ENCODE measurements around the gene PPIF.
"Not testable (repeated sequence)": the region's sequence is repeated elsewhere in the genome, so short reads cannot be mapped to it uniquely, and the experiment has no call there.

PPIF gene

DNA sequence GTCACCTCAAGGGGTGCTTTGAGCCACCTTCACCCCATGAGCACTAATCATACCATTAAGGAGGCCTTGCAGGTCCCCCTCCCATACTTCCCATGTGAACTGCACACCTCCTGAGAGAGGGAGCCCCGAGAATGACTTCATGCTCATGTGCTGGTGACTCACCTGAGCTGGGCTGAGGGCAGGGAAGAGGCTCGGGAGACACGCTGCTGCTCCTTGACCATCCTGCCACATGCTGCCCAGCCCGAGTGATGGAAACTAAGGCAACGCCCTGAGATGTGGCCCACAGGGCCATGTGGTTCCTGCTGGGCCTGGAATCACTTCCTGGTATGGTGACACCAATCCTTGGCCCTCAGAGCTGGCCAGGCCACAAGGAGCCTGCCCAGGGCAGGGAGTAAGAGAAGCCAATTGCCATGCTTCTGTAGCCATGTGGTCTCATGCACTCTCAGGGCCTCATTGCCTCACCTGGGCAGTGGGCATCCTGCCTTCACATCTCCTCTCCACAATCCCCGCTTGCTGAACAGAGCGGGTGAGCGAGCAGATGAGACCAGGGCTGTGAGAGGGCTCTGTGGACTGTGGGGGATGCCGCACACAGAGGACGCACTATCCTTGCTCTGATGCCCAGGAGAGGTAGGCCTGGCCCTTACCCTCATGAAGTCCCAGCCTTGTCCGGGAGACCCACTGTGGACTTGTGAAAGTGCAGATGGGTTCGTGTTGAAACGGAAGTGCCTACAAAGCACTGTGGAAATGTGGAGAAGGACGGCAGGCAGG is 18.3 kb upstream of the PPIF start:
- FAIRE-seq, result no peak
- DNase-seq (ENCODE audit: extremely low spot score, insufficient read length, low read depth), result no peak

DNA sequence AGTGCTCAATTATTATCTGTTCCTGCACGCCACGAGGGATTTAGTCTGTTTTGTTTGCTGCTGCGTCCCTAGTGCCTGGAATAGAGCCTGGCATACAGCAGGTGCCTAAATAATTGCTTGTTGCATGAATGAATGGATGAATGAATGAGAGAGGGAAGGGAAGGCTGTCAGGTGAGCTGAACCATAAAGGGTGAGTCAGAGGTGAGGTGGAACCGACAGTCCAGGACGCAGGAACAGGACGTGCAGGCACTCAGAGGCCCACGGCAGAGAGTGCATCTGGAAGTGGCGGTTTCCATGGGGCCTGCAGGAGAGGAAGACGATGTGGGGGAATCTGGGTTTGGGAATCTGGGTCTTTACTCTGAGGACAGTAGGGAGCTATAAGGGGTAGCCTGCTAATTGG is 17.7 kb upstream of the PPIF start:
- no peak for DNase-seq (ENCODE audit: extremely low spot score, insufficient read length, low read depth)
- no peak for FAIRE-seq

DNA sequence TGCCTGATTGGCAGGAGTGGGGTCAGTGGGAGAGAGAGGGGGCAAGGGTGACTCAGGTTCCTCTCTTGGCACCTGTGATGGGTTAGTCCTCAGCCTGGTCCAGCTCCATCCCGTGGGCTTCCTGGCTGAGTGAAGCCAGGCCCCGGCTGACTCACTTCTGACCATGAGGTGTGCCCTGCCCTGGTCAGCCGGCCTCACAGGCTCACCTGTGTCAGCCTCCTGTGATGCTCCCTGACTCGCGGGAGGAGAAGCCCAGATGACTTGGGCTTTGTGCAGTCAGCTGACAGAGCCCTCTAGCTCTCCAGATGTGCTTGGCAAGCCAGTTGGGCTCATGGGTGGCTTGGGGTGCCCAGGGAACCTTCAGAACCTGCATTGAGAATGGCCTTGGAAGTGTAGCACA is 16.0 kb upstream of the PPIF start:
- FAIRE-seq, result no peak
- no peak for DNase-seq (ENCODE audit: extremely low spot score, insufficient read length, low read depth)

DNA sequence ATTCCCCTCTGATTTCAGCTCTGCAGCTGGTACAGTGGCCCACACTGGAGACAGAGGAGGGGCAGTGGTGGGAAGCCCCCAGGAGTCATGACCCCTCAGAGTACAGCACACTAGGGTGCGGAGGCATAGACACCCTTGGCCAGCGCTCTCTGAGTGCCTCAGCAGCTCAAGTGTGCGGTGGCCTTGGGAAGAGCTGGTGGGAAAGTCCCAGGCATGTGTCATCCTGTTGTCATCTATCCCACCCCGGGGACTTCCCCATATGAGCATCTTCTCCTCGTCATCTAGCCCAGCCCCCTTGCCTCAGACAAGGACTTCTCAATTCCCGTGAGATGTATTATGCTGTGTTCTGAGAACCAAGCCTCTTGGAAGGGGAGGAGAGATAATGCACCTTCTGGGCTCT is 15.6 kb upstream of the PPIF start:
- peak; percentile 86 for FAIRE-seq
- DNase-seq (ENCODE audit: extremely low spot score, insufficient read length, low read depth), result no peak

DNA sequence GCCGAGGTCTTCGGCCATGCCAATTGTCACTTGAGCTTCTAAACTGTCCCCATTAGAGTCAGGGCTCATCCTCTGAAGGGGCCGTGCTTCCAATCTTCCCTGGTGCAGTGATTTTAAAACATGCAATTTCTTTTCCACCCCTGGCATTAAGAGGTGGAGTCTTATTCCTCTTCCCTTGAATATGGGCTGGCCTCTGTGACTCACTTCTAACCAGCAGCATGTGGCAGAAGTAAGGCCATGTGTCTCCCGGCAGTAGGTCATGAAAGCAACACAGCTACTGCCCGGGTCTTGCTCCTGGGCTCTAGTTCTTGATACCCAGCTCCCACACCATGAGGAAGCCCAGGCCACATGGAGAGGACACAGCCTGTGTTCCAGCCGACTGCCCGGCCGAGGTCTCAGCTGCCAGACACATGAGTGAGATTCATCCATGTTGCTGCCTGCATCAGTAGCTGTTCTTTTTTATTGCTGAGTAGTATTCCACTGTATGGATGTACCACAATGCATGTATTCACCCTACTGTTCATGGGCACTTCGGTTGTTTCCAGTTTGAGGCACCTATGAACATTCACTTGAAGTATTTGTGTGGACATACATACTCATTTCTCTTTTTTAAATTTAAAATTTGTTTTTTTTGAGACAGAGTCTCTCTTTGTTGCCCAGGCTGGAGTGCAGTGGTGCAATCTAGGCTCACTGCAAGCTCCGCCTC is 14.5 kb upstream of the PPIF start:
- not testable (repeated sequence) for FAIRE-seq; DNase-seq (ENCODE audit: extremely low spot score, insufficient read length, low read depth)

- DNase-seq (ENCODE audit: extremely low spot score, insufficient read length, low read depth) (no peak), FAIRE-seq (no peak)
Measured at GRCh38 chr10:79333513-79333912, 13.8 kb upstream of the PPIF start.

- DNase-seq (ENCODE audit: extremely low spot score, insufficient read length, low read depth), result no peak
- FAIRE-seq, result no peak
Measured at GRCh38 chr10:79334573-79334972, 12.7 kb upstream of the PPIF start.

GRCh38 chr10:79335094-79335469 is 12.2 kb upstream of the PPIF start:
- FAIRE-seq (no peak), DNase-seq (ENCODE audit: extremely low spot score, insufficient read length, low read depth) (no peak)

GRCh38 chr10:79335470-79336235 is 11.6 kb upstream of the PPIF start:
- DNase-seq (ENCODE audit: extremely low spot score, insufficient read length, low read depth) (no peak), FAIRE-seq (no peak)

DNA sequence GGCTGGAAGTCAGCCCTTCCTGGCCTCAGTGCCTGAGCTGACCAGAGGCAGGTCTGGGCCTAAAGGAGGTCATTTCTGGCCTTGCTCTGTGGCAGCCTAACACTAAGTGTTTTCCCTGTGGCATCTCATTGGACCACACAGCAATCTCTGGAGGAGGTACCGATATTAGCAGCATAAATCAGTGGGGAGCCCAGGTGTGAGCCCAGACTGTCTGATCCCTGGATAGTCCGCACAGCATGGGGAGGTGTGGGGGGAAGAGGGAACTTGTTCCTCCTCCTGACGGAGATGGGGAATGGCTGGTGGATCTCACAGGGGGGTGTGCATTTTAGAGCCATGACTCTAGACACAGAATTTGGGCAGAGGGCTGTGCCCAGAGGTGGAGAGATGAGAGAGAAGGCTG is 11.0 kb upstream of the PPIF start:
- no peak for DNase-seq (ENCODE audit: extremely low spot score, insufficient read length, low read depth)
- no peak for FAIRE-seq

DNA sequence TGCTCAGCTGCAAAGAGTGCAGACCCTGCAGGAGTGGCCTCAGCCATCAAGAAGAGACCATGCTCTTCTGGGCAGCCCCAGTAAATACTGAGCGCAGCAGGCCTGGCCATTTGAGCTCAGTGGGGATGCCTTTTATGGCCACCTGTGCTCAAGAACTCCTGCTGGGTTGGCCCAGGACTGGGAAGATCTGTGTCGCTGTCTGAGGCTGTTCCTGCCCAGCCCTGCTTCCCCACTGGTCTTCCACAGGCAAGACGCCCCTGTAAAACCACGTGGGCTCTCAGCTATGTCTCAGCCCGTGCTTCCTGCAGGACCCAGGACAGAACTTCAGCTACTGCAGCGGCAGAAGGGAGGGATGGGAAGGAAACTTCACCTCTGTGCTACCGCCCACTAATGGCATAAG is 10.5 kb upstream of the PPIF start:
- FAIRE-seq (no peak), DNase-seq (ENCODE audit: extremely low spot score, insufficient read length, low read depth) (no peak)

- DNase-seq (ENCODE audit: extremely low spot score, insufficient read length, low read depth); FAIRE-seq: not testable (repeated sequence)
Measured at GRCh38 chr10:79337783-79338469, 9.3 kb upstream of the PPIF start.

DNA sequence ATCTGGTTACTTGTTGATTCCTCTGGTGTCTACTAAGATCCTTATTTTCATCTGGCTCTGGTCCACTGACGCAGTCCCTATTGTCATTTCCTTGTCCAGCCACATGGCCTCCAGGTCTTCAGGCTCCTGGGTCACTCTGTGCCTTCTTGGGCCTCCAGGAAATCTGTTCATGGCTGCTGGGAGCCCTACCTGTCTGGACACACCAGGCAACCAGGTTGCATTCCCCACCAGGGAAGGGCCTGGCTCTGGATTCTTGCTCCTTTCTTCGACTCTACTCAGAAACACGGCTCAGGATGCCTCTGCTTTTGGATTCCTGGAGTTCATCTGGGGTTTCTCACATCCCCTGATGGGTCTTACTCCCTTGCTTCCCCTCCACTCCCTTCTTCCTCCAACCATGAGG is 8.0 kb upstream of the PPIF start:
- FAIRE-seq, result no peak
- no peak for DNase-seq (ENCODE audit: extremely low spot score, insufficient read length, low read depth)

GRCh38 chr10:79340646-79341244 is 6.5 kb upstream of the PPIF start:
- DNase-seq (ENCODE audit: extremely low spot score, insufficient read length, low read depth) (no peak), FAIRE-seq (no peak)

- FAIRE-seq (no peak), DNase-seq (ENCODE audit: extremely low spot score, insufficient read length, low read depth) (no peak)
Measured at GRCh38 chr10:79342295-79342761, 4.9 kb upstream of the PPIF start.

DNA sequence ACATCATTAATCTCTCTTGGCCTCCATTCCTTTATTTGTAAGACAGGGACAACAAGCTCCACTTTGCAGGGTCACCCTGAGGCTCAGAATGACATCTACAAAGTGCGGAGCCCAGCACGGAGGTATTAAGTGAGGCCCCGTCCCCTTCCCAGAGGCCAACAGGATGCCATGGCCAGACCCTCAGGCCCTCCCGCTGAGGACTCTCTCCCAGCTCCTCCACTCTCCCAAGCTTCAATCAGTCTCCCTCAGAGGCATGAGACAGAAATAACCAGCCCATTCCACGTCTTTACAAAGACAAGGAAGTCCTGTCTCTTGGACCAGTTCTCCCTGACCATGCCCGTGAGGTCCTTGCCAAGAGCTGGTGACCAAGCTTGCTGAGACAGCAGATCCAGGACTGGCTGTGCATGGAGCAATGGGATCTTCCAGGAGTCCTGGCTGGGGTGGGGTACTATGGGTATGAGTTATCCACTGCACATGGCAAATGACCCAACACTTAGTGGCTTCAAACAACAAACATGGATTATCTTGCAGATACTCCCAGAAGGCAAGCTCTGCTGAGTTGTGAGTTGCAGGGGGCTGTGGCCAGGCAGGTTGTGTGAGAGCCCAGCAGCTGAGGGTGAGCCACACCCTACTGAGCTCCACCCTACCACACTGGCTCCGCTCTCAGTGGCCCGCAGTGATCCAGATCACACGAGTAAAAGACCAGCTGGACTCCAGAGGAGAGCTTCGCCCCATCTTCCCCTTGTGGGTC is 4.3 kb upstream of the PPIF start:
- FAIRE-seq (no peak), DNase-seq (ENCODE audit: extremely low spot score, insufficient read length, low read depth) (no peak)

- DNase-seq (ENCODE audit: extremely low spot score, insufficient read length, low read depth) (no peak), FAIRE-seq (no peak)
Measured at GRCh38 chr10:79344502-79345195, 2.6 kb upstream of the PPIF start.

- no peak for FAIRE-seq
- no peak for DNase-seq (ENCODE audit: extremely low spot score, insufficient read length, low read depth)
Measured at GRCh38 chr10:79345241-79346011, 1.8 kb upstream of the PPIF start.
